K562 (cell line): ENCODE results near the gene C3. TPM values are rescaled to one million over a fixed set of nuclear protein-coding genes. Genes with fewer than 3 reads are reported as not detected.

Experiments used
- CLOCK ChIP-seq: fragments of 250-450 bp; sonication (Bioruptor Pico); IDR thresholded peaks from 2 replicates; pipeline ENCODE4 v1.4.0; 2020; ENCODE audit warnings: mild to moderate bottlenecking, moderate library complexity, borderline replicate concordance
- CREBBP ChIP-seq: IDR thresholded peaks from one replicate; pipeline ENCODE4 v1.6.1; 2012; ENCODE audit warnings: low read depth, mild to moderate bottlenecking, control low read depth, inconsistent platforms, low read length
- FOXA1 ChIP-seq: fragments of 450-650 bp; IDR thresholded peaks from 2 replicates; pipeline ENCODE4 v1.6.1; 2016; ENCODE audit warnings: mild to moderate bottlenecking, borderline replicate concordance
- IRF2 ChIP-seq: sonication (generic); formaldehyde crosslinking; IDR thresholded peaks from 2 replicates; pipeline ENCODE4 v1.8.1; 2022; ENCODE audit warnings: mild to moderate bottlenecking, missing genetic modification reagents
- KAT2B ChIP-seq: IDR thresholded peaks from one replicate; pipeline ENCODE4 v1.6.1; 2012; ENCODE audit warnings: low read depth, mild to moderate bottlenecking, control low read depth, inconsistent platforms, low read length, moderate library complexity
- KDM1A ChIP-seq, 2 experiments: fragments of 450-650 bp; IDR thresholded peaks; 2 replicates each; pipeline ENCODE4 v1.6.1; 2016; ENCODE audit warnings: mild to moderate bottlenecking in 2 of 2
- MEF2A ChIP-seq: IDR thresholded peaks from 2 replicates; pipeline ENCODE4 v1.6.1; 2011; ENCODE audit warnings: low read depth, mild to moderate bottlenecking, low read length, moderate library complexity; ENCODE audit not compliant: control insufficient read depth
- NR2C1 ChIP-seq, 2 experiments: fragments of 450-650 bp; IDR thresholded peaks; 2 replicates each; pipeline ENCODE4 v1.6.1; 2017; ENCODE audit warnings: mild to moderate bottlenecking in 2 of 2, antibody characterized with exemption in 1 of 2, inconsistent platforms in 1 of 2, missing compliant biosample characterization in 1 of 2, missing genetic modification characterization in 1 of 2
- PHTF2 ChIP-seq: fragments of 250-450 bp; sonication (Bioruptor Pico); IDR thresholded peaks from 2 replicates; pipeline ENCODE4 v1.5.0; 2021; ENCODE audit warnings: mild to moderate bottlenecking
- SMARCA5 ChIP-seq: fragments of 450-650 bp; IDR thresholded peaks from 2 replicates; pipeline ENCODE4 v1.6.1; 2016
- TRIM24 ChIP-seq, 2 experiments: fragments of 450-650 bp; IDR thresholded peaks; 2 replicates each; pipeline ENCODE4 v1.6.1; 2016
- TRIM28 ChIP-seq: fragments of 450-650 bp; IDR thresholded peaks from 2 replicates; pipeline ENCODE4 v1.6.1; 2017
- ZFPM2 ChIP-seq: fragments of 250-450 bp; sonication (Bioruptor Pico); IDR thresholded peaks from 2 replicates; pipeline ENCODE4 v1.5.1; 2022; ENCODE audit warnings: mild to moderate bottlenecking
- ZKSCAN3 ChIP-seq: fragments of 250-450 bp; sonication (Bioruptor Pico); IDR thresholded peaks from 2 replicates; pipeline ENCODE4 v1.4.0; 2020
- ZNF280A ChIP-seq: fragments of 450-650 bp; IDR thresholded peaks from 2 replicates; pipeline ENCODE4 v1.6.1; 2018; ENCODE audit warnings: mild to moderate bottlenecking, low read depth; ENCODE audit not compliant: partially characterized antibody
- ZNF280B ChIP-seq: fragments of 250-450 bp; sonication (Bioruptor Pico); IDR thresholded peaks from 2 replicates; pipeline ENCODE4 v1.5.1; 2021; ENCODE audit warnings: mild to moderate bottlenecking
- ZNF830 ChIP-seq: fragments of 250-450 bp; sonication (Bioruptor Pico); IDR thresholded peaks from 2 replicates; pipeline ENCODE4 v1.5.0; 2021; ENCODE audit warnings: mild to moderate bottlenecking
- polyA plus RNA-seq, 8 experiments: library from polyadenylated mRNA; depleted of rRNA in 4 of 8; stranded (reverse) in 5 of 8; unstranded in 3 of 8; fragments of >200 nt; fragmentation: Nextera tagmentation in 2 of 8; fragmentation: Illumina TruSeq in 1 of 8; extraction: Ambion mirVana in 2 of 8; extraction: Trizol in 1 of 8; gene quantifications; 2 replicates each; pipeline versions ENCODE4 v1.2.1 to v1.2.3, GENCODE V29; 2011 to 2014; ENCODE audit warnings: inconsistent platforms in 1 of 8, missing spikeins in 1 of 8
- total RNA-seq, 7 experiments: library from RNA; depleted of rRNA in 6 of 7; stranded (reverse); fragments of >200 nt in 6 of 7; fragmentation: Illumina TruSeq in 2 of 7; extraction: Trizol in 2 of 7; gene quantifications; 2 replicates each; pipeline versions ENCODE4 v1.2.1 to v1.2.3, GENCODE V29; 2011 to 2021; ENCODE audit warnings: low replicate concordance in 1 of 7

C3 gene
- total and polyA plus RNA-seq, 9 of the 15 experiments (the other 6 are each of a cell fraction or from before 2014, with no cell fraction given), result 0.59 to 10.6 (median 2.2) TPM

GRCh38 chr19:6663236-6664201, 56.9 kb downstream of the C3 start (continued):
- no peak for TF ChIP-seq CLOCK (CRISPR knock-in tag)
- TF ChIP-seq TRIM24 (IDR thresholded peaks at IDR 0.05), result peak; percentile 8 to 42; a peak in 1 of 4 replicates
- TF ChIP-seq ZNF280B (CRISPR knock-in tag), result no peak
- TF ChIP-seq MEF2A, result no peak
- TF ChIP-seq KAT2B, result no peak
- TF ChIP-seq NR2C1 (IDR thresholded peaks at IDR 0.05), result no peak
- TF ChIP-seq NR2C1 (tag; IDR thresholded peaks at IDR 0.05), result no peak
- no peak for TF ChIP-seq ZNF830 (CRISPR knock-in tag)
- TF ChIP-seq ZNF280A, result no peak
- no peak for TF ChIP-seq PHTF2 (CRISPR knock-in tag)
- no peak for TF ChIP-seq IRF2
- TF ChIP-seq ZFPM2 (CRISPR knock-in tag), result no peak
- TF ChIP-seq KDM1A (IDR thresholded peaks at IDR 0.05), result peak in 1 of 2 experiments; percentile 42; a peak in 2 of 4 replicates
- no peak for TF ChIP-seq TRIM28
- TF ChIP-seq SMARCA5, result 0 out of 2 replicates have a peak, but pooled peaks have one; percentile 27
- TF ChIP-seq CREBBP, result no peak
- TF ChIP-seq ZKSCAN3 (CRISPR knock-in tag), result no peak
- no peak for TF ChIP-seq FOXA1
